IMR-90 (cell line): Measurements from ENCODE around the gene SIGLEC11. TPM values are rescaled to one million over a fixed set of nuclear protein-coding genes. Genes with fewer than 3 reads are reported as not detected.

Source experiments
- ATAC-seq: fragments of 200-7000 bp; cut with Tn5 transposase; 2 replicates; pipeline ENCODE4 v1.9.1; 2020; ENCODE audit warnings: low read depth, mild to moderate bottlenecking, moderate library complexity
- BruUV-seq: library from RNA; stranded (reverse); fragments of 400-500 nt; replicated peaks from 2 replicates; lab custom pipeline; 2021; lab: Mats Ljungman, UMichigan
- CTCF ChIA-PET: fragments of 300-600 bp; formaldehyde crosslinking; extraction: SDS; loops from one replicate; lab custom pipeline; 2021; ENCODE audit warnings: antibody characterized with exemption; lab: Yijun Ruan, JAX
- POLR2A ChIA-PET: fragments of 300-600 bp; sonication (Branson Sonifier 250); formaldehyde crosslinking; loops from one replicate; lab custom pipeline; 2022; ENCODE audit warnings: antibody characterized with exemption; ENCODE audit not compliant: unreplicated experiment; lab: Charles Lee
- DNase-seq: peaks from one replicate; pipeline ENCODE4 v3.0.0; 2013
- H2AFZ ChIP-seq: replicated peaks from 2 replicates; pipeline ENCODE3; 2013; ENCODE audit warnings: low read length, mild to moderate bottlenecking; ENCODE audit not compliant: poor library complexity
- H2AK5ac ChIP-seq: 2 replicates; pipeline ENCODE4 v1.6.1; 2013; ENCODE audit warnings: low read depth, low read length, inconsistent platforms
- H2AK9ac ChIP-seq: replicated peaks from 2 replicates; pipeline ENCODE3; 2013; ENCODE audit warnings: mild to moderate bottlenecking, low read depth, low read length, moderate library complexity; ENCODE audit not compliant: poor library complexity
- H2BK120ac ChIP-seq: 2 replicates; pipeline ENCODE4 v1.6.1; 2013; ENCODE audit warnings: low read depth, low read length, inconsistent platforms
- H2BK15ac ChIP-seq: 3 replicates; pipeline ENCODE4 v1.6.1; 2013; ENCODE audit warnings: low read depth, low read length, inconsistent platforms
- H2BK20ac ChIP-seq: 2 replicates; pipeline ENCODE4 v1.6.1; 2013; ENCODE audit warnings: low read depth, mild to moderate bottlenecking, inconsistent platforms, low read length, moderate library complexity
- H2BK5ac ChIP-seq: 2 replicates; pipeline ENCODE4 v1.6.1; 2013; ENCODE audit warnings: mild to moderate bottlenecking, low read depth, low read length, inconsistent platforms; ENCODE audit not compliant: poor library complexity, severe bottlenecking
- H3K14ac ChIP-seq: replicated peaks from 2 replicates; pipeline ENCODE4 v1.6.1; 2013; ENCODE audit warnings: low read depth, low read length, inconsistent platforms
- H3K18ac ChIP-seq: 2 replicates; pipeline ENCODE4 v1.6.1; 2013; ENCODE audit warnings: low read depth, low read length, control low read depth
- H3K23ac ChIP-seq: 2 replicates; pipeline ENCODE4 v1.6.1; 2013; ENCODE audit warnings: low read depth, low read length, inconsistent platforms
- H3K27ac ChIP-seq: 2 replicates; pipeline ENCODE4 v1.5.1; 2013; ENCODE audit warnings: mild to moderate bottlenecking, control low read depth, low read length; ENCODE audit not compliant: insufficient read depth
- H3K27me3 ChIP-seq: 2 replicates; pipeline ENCODE4 v1.6.1; 2013; ENCODE audit warnings: low read length; ENCODE audit not compliant: control insufficient read depth, insufficient read depth
- H3K36me3 ChIP-seq: 2 replicates; pipeline ENCODE4 v1.6.1; 2013; ENCODE audit warnings: low read length, mixed read lengths; ENCODE audit not compliant: control insufficient read depth, insufficient read depth
- H3K4ac ChIP-seq: 2 replicates; pipeline ENCODE4 v1.6.1; 2013; ENCODE audit warnings: low read depth, low read length, inconsistent platforms
- H3K4me1 ChIP-seq: 2 replicates; pipeline ENCODE4 v1.6.1; 2013; ENCODE audit warnings: low read length, mixed read lengths; ENCODE audit not compliant: control insufficient read depth, insufficient read depth
- H3K4me2 ChIP-seq: 2 replicates; pipeline ENCODE4 v1.6.1; 2013; ENCODE audit warnings: low read depth, mild to moderate bottlenecking, control low read depth, low read length, moderate library complexity
- H3K4me3 ChIP-seq: 2 replicates; pipeline ENCODE4 v1.5.1; 2013; ENCODE audit warnings: low read depth, mild to moderate bottlenecking, control low read depth, low read length, moderate library complexity; ENCODE audit not compliant: insufficient read depth
- H3K56ac ChIP-seq: 2 replicates; pipeline ENCODE4 v1.6.1; 2013; ENCODE audit warnings: low read length, inconsistent platforms; ENCODE audit not compliant: insufficient read depth; ENCODE audit errors: extremely low read depth
- H3K79me1 ChIP-seq, 2 experiments: 2 replicates each; pipeline ENCODE4 v1.6.1; 2013; ENCODE audit warnings: low read length in 2 of 2, inconsistent platforms in 1 of 2, low read depth in 1 of 2
- H3K9ac ChIP-seq: 2 replicates; pipeline ENCODE4 v1.6.1; 2013; ENCODE audit warnings: low read depth, low read length, control low read depth
- H3K9me1 ChIP-seq: 2 replicates; pipeline ENCODE4 v1.6.1; 2013; ENCODE audit warnings: low read length, inconsistent platforms; ENCODE audit not compliant: insufficient read depth
- H3K9me3 ChIP-seq: 2 replicates; pipeline ENCODE4 v1.6.1; 2013; ENCODE audit warnings: low read length; ENCODE audit not compliant: control insufficient read depth, insufficient read depth
- H4K20me1 ChIP-seq: 2 replicates; pipeline ENCODE4 v1.6.1; 2013; ENCODE audit warnings: low read length, inconsistent platforms; ENCODE audit not compliant: insufficient read depth
- H4K5ac ChIP-seq: 2 replicates; pipeline ENCODE4 v1.6.1; 2013; ENCODE audit warnings: mild to moderate bottlenecking, low read depth, low read length, control low read depth
- H4K8ac ChIP-seq, 2 experiments: 2 replicates each; pipeline ENCODE4 v1.6.1; 2013; ENCODE audit warnings: low read depth in 2 of 2, low read length in 2 of 2, control low read depth in 1 of 2, inconsistent platforms in 1 of 2
- H4K91ac ChIP-seq: 2 replicates; pipeline ENCODE4 v1.6.1; 2013; ENCODE audit warnings: low read depth, low read length, inconsistent platforms; ENCODE audit not compliant: insufficient read depth
- BHLHE40 ChIP-seq: fragments of 150-350 bp; IDR thresholded peaks from 2 replicates; pipeline ENCODE4 v1.6.1; 2016; ENCODE audit warnings: mild to moderate bottlenecking, low read depth, low read length
- CEBPB ChIP-seq: IDR thresholded peaks from 2 replicates; pipeline ENCODE4 v1.6.1; 2012; ENCODE audit warnings: low read depth, low read length, improper control_type of control experiment
- CHD1 ChIP-seq: IDR thresholded peaks from 2 replicates; pipeline ENCODE4 v1.6.1; 2012; ENCODE audit warnings: low read depth, low read length, improper control_type of control experiment
- MXI1 ChIP-seq: IDR thresholded peaks from 2 replicates; pipeline ENCODE4 v1.6.1; 2012; ENCODE audit warnings: low read depth, mild to moderate bottlenecking, low read length, moderate library complexity, borderline replicate concordance
- NFE2L2 ChIP-seq: fragments of 150-350 bp; IDR thresholded peaks from 2 replicates; pipeline ENCODE4 v1.6.1; 2016; ENCODE audit warnings: low read depth, mild to moderate bottlenecking, low read length
- RAD21 ChIP-seq: IDR thresholded peaks from 2 replicates; pipeline ENCODE4 v1.6.1; 2012; ENCODE audit warnings: low read length, improper control_type of control experiment
- RCOR1 ChIP-seq: IDR thresholded peaks from 2 replicates; pipeline ENCODE4 v1.6.1; 2012; ENCODE audit warnings: mild to moderate bottlenecking, low read length, improper control_type of control experiment; ENCODE audit not compliant: insufficient replicate concordance
- RFX5 ChIP-seq: IDR thresholded peaks from 2 replicates; pipeline ENCODE4 v1.8.0; 2012; ENCODE audit warnings: low read depth, mild to moderate bottlenecking, low read length, moderate library complexity
- SMC3 ChIP-seq: fragments of 150-350 bp; IDR thresholded peaks from 2 replicates; pipeline ENCODE4 v1.6.1; 2016; ENCODE audit warnings: low read depth, mild to moderate bottlenecking, antibody characterized with exemption, low read length, moderate library complexity
- WGBS, 2 experiments: methylation state at CpG; one replicate each; pipeline versions ENCODE4 v1.1.5 to v1.1.7; 2013; ENCODE audit warnings: missing lambda C conversion rate in 2 of 2; ENCODE audit not compliant: insufficient read length in 1 of 2; ENCODE audit errors: extremely low coverage in 2 of 2; 5-methylcytosine and 5-hydroxymethylcytosine counted together
- dilution Hi-C: fragments of 300-500 bp; cut with HindIII; formaldehyde crosslinking; loops from one replicate; pipeline ENCODE4 v1.14.3; 2018; ENCODE audit warnings: low sequenced_read_pairs; ENCODE audit not compliant: unreplicated experiment
- in situ Hi-C: fragments of 300-500 bp; cut with MboI; formaldehyde crosslinking; loops from 3 replicates; pipeline ENCODE4 v1.14.3; 2019; ENCODE audit warnings: low sequenced_read_pairs, inconsistent platforms, mixed read lengths
- intact Hi-C: fragments of 100-400 bp; cut with micrococcal nuclease; formaldehyde crosslinking; loops from 2 replicates; pipeline ENCODE4 v1.10.0; 2022
- polyA plus RNA-seq, 3 experiments: library from polyadenylated mRNA; depleted of rRNA; stranded (reverse); fragments of >200 nt; gene quantifications; 2 replicates each; pipeline ENCODE4 v1.2.3, GENCODE V29; 2012; ENCODE audit warnings: low replicate concordance in 1 of 3
- total RNA-seq: library from RNA; depleted of rRNA; stranded (reverse); fragments of >200 nt; gene quantifications from 2 replicates; pipeline ENCODE4 v1.2.3, GENCODE V29; 2012
- TF ChIP-seq, protein P1 (sequence below): fragments of 150-350 bp; IDR thresholded peaks from 2 replicates; pipeline ENCODE4 v1.6.1; 2016; ENCODE audit warnings: low read depth, mild to moderate bottlenecking, low read length, moderate library complexity, borderline replicate concordance
- TF ChIP-seq, protein P2 (sequence below): fragments of 150-350 bp; IDR thresholded peaks from 2 replicates; pipeline ENCODE4 v1.6.1; 2017; ENCODE audit warnings: mild to moderate bottlenecking, antibody characterized with exemption, low read length, low read depth
- TF ChIP-seq, protein P3 (sequence below): conservative IDR thresholded peaks from 2 replicates; pipeline ENCODE4 v1.5.1; 2012; ENCODE audit warnings: mild to moderate bottlenecking, low read depth, low read length, improper control_type of control experiment

Gene SIGLEC11
- total and polyA plus RNA-seq, 2 of the 4 experiments (the other 2 are of a cell fraction): not detected

DNA sequence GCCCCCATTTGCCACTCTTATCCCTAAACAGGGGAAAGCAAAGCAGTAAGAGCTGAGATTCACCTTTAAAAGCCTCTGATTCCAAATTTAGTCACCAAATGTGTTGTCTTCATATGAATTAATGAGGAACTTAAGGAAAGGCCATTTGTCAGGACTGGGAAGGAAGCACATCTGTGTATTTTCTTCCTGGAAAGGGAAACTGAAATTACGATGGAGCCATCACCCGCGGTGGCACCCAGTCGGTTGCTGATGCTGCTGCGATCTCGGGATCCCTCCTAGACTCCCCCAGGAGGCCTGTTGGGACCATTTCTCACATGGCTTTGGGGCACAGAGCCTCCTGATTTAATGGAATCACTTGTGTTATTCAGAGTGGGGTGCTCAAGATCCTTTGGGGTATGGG lies 56.8 kb downstream of the SIGLEC11 start:
- no peak overlapping the region for H2BK5ac ChIP-seq
- peaks cover 26% of the 10 kb centered on the region for H3K36me3 ChIP-seq
- CTCF ChIA-PET: no interaction called here

More for the DNA sequence above, 56.8 kb downstream of the SIGLEC11 start:
- peaks cover 3 to 30% of the 10 kb centered on the region in 2 experiments; a peak in 2 of 4 replicates for H3K79me1 ChIP-seq
- no peak overlapping the region for H3K18ac ChIP-seq
- peaks cover 9% of the 10 kb centered on the region; the same call in 1 of the 2 replicates for H3K9me1 ChIP-seq
- TF ChIP-seq NFE2L2: no peak
- TF ChIP-seq RCOR1: no peak
- no peak for TF ChIP-seq SMC3
- TF ChIP-seq CEBPB: no peak
- no peak for TF ChIP-seq RFX5
- no peak for TF ChIP-seq BHLHE40
- TF ChIP-seq CHD1: no peak
- no peak for TF ChIP-seq MXI1
- TF ChIP-seq, protein P1, sequence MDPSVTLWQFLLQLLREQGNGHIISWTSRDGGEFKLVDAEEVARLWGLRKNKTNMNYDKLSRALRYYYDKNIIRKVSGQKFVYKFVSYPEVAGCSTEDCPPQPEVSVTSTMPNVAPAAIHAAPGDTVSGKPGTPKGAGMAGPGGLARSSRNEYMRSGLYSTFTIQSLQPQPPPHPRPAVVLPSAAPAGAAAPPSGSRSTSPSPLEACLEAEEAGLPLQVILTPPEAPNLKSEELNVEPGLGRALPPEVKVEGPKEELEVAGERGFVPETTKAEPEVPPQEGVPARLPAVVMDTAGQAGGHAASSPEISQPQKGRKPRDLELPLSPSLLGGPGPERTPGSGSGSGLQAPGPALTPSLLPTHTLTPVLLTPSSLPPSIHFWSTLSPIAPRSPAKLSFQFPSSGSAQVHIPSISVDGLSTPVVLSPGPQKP: no peak
- no peak for TF ChIP-seq RAD21
- TF ChIP-seq, protein P2, sequence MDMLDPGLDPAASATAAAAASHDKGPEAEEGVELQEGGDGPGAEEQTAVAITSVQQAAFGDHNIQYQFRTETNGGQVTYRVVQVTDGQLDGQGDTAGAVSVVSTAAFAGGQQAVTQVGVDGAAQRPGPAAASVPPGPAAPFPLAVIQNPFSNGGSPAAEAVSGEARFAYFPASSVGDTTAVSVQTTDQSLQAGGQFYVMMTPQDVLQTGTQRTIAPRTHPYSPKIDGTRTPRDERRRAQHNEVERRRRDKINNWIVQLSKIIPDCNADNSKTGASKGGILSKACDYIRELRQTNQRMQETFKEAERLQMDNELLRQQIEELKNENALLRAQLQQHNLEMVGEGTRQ: no peak
- TF ChIP-seq, protein P3, sequence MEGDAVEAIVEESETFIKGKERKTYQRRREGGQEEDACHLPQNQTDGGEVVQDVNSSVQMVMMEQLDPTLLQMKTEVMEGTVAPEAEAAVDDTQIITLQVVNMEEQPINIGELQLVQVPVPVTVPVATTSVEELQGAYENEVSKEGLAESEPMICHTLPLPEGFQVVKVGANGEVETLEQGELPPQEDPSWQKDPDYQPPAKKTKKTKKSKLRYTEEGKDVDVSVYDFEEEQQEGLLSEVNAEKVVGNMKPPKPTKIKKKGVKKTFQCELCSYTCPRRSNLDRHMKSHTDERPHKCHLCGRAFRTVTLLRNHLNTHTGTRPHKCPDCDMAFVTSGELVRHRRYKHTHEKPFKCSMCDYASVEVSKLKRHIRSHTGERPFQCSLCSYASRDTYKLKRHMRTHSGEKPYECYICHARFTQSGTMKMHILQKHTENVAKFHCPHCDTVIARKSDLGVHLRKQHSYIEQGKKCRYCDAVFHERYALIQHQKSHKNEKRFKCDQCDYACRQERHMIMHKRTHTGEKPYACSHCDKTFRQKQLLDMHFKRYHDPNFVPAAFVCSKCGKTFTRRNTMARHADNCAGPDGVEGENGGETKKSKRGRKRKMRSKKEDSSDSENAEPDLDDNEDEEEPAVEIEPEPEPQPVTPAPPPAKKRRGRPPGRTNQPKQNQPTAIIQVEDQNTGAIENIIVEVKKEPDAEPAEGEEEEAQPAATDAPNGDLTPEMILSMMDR: no peak
- H4K20me1 ChIP-seq: peaks cover 14% of the 10 kb centered on the region
- WGBS, 2 experiments: no CpG with 5 or more reads among the region's 6 CpGs
- H3K27me3 ChIP-seq: no peaks in the 10 kb centered on the region
- H3K23ac ChIP-seq: no peak overlapping the region
- no peak overlapping the region for H2AFZ ChIP-seq
- in situ Hi-C loops: no loop called here
- no peak overlapping the region for H3K4ac ChIP-seq
- H3K4me1 ChIP-seq: no peaks in the 10 kb centered on the region
- no peak overlapping the region for H4K5ac ChIP-seq
- H3K9me3 ChIP-seq: no peaks in the 10 kb centered on the region
- POLR2A ChIA-PET: no interaction called here
- no peak overlapping the region for H2BK15ac ChIP-seq
- H3K4me2 ChIP-seq: no peak overlapping the region
- no peak overlapping the region for H2BK20ac ChIP-seq
- H4K8ac ChIP-seq: no peak overlapping the region
- DNase-seq (no peak), ATAC-seq (no peak)
- intact Hi-C loops: no loop called here
- no peak overlapping the region for H3K4me3 ChIP-seq
- H4K91ac ChIP-seq: no peak overlapping the region
- H3K14ac ChIP-seq: no peak overlapping the region
- H3K56ac ChIP-seq: no peak overlapping the region
- BruUV-seq: no TSS peak
- no peak overlapping the region for H2AK9ac ChIP-seq
- dilution Hi-C loops: no loop called here
- no peak overlapping the region for H3K27ac ChIP-seq
- no peak overlapping the region for H3K9ac ChIP-seq
- no peak overlapping the region for H2AK5ac ChIP-seq
- no peak overlapping the region for H2BK120ac ChIP-seq
